Stimulated activated CD4-positive, alpha-beta T cell treated with anti-CD3 and anti-CD28 coated beads, Interleukin-2, amount 100 ng/mL, for 48 hours (primary cell): Measurements from ENCODE around the gene LRRC27.
A peak's percentile ranks its signal among the peaks of the same experiment; 100 is the strongest.
"Not testable (repeated sequence)": the region's sequence is repeated elsewhere in the genome, so short reads cannot be mapped to it uniquely, and the experiment has no call there.

ENCODE experiments used
- DNase-seq, 2 donors: peaks; one replicate each; pipeline ENCODE4 v3.0.0-alpha.2; 2020

The LRRC27 gene

DNA sequence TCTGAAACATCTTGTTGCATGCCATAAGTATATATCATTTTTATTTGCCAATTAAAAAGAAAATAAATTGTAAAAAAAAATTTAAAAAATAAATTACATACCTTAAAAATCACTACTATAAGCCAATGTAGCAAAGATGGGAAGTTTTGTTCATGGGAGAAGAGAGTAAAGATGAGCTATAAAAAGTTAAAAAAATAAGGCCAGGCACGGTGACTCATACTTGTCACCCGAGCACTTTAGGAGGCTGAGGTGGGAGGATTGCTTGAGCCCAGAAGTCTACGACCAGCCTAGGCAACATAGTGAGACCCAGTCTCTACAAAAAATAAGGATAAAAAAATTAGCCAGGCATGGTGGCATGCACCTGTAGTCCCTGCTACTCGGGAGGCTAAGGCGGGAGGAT is 15.9 kb upstream of the LRRC27 start:
- no peak for DNase-seq

DNA sequence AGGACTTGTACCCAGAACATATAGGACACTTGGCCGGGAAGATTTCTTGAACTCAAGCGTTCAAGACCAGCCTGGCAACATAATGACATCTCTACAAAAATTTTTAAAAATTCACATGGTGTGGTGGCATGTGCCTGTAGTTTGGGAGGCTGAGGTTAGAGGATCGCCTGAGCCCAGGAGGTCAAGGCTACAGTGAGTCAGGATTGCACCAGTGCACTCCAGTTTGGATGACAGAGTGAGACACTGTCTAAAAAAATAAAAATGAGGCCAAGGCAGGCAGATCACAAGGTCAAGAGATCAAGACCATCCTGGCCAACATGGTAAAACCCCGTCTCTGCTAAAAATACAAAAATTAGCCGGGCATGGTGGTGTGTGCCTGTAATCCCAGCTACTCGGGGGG is 14.5 kb upstream of the LRRC27 start:
- not testable (repeated sequence) for DNase-seq

DNA sequence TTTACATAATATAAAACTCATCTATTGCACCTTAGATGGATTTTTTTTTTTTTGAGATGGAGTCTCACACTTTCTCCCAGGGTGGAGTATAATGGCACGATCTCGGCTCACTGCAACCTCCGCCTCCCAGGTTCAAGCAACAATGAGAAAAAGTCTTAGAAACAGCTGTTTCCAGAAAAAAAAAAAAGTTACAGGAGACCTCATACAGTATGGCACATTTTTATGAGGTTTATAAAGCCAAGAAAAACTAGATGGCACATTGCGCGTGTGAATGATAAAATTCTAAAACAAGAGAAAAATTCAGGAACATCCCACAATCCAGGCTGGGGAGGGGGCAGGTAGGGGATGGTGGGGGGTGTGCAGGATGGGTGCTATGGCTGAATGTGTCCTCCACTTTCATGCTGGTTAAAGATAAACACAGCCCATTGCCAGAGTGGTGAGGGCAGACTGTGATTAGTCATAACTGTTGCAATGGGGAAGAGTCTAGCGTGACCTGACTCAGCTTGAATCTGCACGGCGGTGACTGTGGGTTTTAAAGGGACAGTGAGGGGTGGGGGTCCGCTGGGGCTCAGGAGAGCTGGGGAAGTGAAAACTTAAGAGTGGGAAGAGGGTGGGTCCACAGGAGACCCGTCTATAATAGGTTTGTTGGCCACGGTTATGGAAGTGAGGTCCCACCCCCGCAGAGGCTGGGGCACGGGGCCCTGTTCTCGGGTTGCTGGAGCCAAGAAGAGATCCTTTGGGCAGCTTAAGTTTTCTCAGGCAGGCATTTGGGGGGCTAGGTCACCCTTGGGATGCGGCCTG is 11.9 kb upstream of the LRRC27 start:
- DNase-seq, result peak; percentile 30 to 43

DNA sequence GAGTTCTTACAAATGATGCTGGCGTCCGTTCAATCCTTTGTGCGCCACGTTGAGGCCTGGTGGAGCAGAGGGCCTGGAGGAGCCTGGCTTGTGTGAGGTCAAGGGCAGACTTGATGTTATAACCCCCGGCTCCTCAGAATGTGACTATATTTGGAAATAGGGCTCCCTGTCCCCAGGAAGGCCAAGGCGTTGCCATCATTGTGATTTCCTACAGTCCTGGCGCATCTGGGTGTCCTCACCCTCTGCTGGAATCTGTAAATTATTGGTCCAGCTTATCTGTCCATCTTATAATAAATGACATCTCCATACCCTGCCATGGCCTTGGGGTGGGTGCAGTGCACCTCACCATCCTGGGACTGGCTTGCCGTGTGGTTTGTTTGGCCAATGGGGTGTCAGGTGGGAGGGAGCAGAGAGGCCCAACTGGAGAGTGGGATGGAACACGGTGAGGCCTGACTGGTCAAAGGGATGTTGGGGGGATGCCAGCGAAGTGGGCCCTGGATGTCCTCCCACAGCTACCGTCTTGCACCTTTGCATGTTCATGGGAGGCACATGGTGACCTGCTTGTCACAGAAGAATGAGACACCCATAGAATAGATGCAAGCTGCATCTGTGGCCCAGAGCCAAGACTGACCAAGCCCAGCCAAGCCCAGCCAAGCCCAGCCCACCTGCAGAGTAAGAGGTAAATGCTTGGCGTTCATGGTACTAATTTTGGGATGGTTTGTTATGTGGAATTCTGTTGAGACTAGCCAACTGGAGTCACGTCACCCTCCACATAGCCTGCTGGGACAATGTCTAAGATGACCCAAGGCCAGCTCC is 11.1 kb upstream of the LRRC27 start:
- DNase-seq, result no peak

DNA sequence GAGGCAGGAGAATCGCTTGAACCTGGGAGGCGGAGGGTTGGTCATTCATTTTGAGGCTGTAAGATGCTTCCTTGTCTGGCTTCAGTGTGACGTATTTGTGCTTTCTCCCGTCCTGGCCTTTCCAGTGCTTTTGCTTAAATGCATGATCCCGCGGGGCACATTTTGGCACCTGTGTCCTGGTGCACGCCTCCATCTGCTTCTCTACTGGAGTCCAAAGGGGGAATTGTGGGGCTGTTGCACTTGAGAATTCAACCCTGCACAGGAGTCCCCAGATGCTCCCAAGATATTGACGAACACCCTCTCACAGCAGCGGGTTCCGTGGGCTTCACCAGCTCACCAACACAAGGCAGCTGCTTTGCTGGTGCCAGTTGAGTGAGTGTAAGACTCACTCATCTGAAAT is 10.3 kb upstream of the LRRC27 start:
- DNase-seq, result no peak

DNA sequence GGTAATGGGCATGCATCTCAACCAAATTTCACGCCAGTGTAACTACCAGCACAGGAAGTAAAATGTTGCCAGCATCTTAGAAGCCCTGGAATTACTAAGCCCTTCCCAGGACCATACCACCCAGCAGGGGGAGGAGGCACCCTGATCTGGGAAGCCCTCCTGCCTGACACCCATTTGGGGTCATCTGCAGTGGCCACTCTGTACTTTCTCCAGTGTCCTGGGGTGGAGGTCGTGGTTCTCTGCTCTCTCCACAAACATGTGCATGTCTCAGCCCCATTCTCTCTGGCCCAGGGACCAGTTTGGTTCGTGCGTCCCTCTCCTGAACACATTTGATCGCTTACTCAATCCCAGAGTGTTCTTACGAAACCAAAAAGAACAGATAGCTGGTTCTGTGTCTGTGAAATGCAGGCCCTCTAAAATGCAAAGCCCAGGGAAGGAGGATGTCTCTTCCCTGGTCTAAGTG is 9.4 kb upstream of the LRRC27 start:
- DNase-seq, result no peak

DNA sequence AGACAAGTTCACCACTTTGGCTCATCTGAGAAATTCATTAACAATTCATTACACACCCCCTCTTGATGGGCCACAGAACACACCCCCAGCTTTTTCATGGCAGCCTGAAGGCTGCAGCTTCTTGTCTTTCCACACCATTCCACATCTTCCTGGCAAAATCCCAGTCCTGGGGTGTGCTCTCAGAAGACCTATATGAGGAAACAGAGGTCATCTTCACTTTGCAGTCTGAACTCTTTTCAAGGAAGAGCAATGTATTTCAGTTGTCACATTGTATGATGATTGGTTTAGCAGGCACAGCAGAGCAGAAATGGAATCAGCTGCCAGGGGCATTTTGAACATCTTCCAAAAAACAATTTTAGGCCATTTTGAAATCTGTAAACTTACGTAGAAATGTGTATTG is 7.8 kb upstream of the LRRC27 start:
- DNase-seq, result no peak

DNA sequence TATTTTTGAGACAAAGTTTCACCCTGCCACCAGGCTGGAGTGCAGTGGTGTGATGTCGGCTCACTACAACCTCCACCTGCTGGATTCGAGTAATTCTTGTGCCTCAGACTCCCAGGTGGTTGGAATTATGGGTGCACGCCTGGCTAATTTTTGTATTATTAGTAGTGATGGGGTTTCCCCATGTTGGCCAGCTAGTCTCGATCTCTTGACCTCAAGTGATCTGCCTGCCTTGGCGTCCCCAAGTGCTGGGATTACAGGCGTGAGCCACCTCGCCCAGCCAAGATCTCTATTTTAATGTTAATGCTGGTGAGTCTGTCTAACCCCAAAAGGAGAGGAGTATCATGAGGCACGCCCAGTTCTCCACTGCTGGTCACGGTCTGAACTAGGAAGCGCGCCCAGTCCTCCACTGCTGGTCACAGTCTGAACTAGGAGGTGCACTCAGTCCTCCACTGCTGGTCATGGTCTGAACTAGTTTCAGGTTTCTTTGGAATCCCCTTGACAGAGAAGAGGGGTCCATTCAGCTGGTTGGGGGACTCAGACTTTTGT is 5.6 kb upstream of the LRRC27 start:
- no peak for DNase-seq

DNA sequence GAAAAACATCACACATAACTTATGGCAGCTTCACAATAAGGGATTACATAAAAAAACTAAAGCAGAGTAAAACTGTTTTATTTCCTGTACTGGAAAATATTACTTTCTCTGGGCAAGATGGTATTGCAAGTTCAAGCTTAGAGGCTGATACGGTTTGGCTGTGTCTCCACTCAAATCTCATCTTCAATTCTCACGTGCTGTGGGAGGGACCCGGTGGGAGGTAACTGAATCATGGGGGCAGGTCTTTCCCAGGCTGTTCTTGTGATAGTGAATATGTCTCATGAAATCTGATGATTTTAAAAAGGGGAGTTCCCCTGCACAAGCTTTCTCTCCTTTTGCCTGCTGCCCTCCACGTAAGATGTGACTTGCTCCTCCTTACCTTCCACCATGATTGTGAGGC is 5.1 kb upstream of the LRRC27 start:
- peak; percentile 19 to 20 for DNase-seq

DNA sequence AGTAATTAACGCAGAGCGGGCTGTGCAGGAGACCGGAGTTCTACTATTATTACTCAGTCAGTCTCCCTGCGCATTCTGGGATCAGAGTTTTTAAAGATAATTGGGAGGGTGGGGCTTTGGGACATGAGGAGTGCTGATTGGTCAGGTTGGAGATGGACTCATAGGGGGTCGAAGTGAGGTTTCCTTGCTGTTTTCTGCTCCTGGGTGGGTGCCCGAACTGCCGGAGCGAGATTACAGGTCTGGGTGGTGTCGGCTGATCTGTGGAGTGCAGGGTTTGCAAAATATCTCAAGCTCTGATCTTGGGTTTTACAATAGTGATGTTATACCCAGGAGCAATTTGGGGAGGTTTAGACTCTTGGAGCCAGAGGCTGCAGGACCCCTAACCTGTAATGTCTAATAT is 3.9 kb upstream of the LRRC27 start:
- DNase-seq, result no peak

DNA sequence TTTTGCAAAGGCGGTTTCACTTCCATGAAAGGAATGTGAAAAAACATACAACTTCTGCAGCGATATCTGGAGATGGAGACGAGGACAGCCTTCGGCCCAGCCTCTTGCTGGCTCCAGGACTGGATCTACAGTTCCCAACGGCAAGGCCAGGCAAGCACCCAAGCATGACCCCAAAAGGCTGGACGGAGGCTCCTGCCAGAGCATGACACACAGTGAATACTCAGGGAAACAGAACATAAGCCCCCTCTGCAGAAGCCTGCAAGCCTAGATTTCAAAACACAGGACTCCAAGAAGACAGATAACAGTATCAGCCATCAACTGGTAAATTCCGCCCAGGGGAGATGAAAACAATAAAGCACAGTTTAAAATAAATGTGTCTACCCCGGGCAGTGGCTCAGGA is 3.3 kb upstream of the LRRC27 start:
- DNase-seq, result no peak

DNA sequence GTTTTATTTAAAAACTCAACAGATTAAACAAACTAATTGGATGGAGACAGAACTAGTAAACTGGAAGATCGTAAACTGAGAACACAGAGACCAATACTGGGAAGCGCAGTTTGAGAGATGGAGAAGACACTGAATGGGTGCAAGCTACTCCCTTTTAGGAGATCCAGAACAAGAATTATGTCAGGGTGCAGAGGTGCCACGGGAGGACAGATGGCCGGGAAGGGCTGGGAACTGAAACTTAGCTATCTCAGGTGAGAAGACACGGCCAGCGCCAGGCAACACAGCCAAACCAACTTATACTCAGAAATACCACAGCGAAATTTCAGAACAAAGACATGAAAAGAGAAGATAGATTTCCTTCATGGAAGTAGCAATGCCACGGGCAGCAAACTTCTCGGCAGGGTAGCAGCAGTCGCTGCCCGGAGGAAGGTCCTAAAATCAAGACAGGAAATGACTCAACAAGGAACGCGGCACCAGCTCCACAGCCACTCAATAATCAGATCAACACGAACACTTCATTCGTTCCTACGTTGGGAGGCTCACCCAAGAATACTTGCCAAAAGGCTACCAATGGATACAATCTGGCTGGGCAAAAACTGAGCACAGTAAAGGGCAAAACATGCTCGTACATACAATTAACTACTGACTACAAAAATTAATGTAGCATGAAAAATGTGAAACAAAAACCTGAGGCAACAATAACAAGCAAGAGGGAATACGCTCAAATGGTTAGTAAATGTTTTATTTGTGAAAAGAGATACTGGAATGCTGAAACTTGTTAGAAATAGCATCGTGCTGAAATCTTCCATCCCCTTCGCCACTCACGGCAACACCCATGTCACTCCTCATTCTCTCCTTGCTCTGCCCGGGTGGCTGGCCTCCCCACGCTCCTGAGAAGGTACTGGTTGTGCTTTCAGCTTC is 2.2 kb upstream of the LRRC27 start:
- peak in 1 of 2 donors; percentile 17 for DNase-seq

DNA sequence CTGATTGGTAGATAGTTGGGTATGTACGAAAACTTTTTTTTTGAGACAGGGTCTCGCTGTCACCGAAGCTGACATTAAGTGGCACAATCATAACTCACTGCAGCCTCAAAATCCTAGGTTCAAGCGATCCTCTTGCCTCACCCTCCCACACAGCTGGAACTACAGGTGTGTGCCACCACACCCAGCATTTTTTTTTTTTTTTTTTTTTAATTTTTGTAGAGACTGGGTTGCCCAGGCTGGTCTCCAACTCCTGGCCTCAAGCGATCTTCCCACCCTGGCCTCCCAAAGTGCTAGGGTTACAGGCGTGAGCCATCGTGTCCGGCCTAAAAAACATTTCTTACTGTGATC is 1.5 kb upstream of the LRRC27 start:
- no peak for DNase-seq

DNA sequence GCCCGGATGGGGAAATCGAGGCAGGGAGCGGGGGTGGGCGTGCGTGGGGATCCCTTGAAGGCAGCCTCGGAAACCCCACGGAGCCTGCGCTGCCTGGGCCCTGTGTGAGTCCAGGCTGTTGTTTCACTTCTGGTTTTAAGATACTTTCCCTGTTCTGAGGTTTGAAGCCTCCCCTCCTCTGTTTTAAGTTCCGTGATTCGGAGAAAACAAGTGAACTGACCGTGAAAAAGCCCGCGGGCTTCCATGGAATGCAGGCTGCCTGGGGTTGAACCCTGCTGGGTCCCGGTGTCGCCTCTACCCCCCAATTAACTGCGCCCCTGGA is 401 bp downstream of the LRRC27 start:
- DNase-seq, result no peak

DNA sequence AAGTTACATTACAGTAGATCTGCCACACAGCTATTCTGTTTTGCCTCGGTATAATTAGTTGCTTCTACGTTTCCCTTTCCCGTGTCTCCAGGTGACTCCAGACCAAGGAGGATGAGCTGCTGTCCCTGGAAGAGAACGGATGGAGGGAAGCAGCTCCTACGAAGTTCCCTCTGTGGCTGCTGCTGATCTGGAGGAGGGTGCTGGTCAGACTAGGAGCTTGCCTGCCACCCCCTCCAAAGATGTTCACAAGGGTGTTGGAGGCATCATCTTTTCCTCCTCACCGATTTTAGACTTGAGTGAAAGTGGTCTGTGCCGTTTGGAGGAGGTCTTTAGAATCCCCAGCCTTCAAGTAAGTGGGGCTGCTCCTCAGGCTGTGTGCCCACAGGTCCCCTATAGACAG is 1.4 kb downstream of the LRRC27 start:
- no peak for DNase-seq

DNA sequence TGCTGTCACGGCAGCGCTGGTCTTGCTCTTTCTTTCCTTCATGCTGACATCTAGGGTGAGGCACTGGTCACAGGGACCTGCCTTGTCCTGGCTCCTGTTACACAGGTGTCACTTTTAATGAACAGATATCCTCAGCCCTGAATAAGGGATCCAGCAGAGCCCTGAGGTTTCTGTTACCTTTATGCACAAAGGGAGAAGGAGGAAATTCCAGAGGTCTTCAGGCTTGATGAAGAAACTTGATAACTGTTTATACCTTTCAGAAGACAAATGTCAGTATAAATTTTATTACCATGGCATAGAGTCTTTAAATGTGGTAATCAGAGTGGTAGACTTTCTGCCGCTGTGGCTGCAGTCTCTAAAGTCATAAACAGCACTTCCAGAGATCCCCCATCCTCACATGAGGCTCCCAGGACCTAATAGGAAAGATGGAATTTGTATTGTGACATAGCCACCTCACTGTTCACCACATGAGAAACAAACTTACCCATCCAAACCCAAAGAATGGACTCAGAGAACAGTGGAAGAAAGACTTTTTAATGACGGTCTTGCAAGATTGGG is 2.7 kb downstream of the LRRC27 start:
- DNase-seq, result no peak

DNA sequence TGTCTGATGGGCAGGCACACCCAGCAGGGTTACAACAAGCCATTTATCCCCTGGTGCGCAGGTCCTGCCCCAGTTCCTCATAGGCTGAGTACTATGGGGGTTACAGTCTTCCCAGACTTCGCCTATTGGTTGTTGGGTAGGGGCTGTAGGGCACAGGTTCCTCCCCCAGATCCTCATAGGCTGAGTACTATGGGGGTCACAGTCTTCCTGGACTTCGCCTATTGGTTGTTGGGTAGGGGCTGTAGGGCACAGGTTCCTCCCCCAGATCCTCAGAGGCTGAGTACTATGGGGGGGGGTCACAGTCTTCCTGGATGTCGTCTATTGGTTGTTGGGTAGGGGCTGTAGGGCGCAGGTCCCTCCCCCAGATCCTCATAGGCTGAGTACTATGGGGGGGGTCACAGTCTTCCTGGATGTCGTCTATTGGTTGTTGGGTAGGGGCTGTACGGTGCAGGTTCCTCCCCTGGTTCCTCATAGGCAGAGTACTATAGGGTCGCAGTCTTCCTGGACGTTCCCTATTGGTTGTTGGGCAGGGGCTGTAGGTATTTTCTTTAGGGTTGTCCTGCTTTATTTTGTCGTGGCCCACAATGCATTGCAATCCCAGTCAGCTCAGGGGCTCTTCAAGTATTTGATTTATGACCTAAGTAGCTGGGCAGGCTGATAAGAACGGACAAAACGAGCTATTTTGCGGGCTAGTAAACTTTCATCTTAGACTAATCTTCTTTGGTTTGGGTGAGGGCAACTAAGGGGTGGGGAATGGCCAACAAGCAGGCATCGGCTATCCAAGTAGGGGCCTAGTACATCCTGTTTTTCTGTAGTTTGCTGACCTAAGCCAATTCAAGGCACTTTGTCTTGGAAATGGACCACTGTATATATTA is 3.4 kb downstream of the LRRC27 start:
- no peak for DNase-seq

DNA sequence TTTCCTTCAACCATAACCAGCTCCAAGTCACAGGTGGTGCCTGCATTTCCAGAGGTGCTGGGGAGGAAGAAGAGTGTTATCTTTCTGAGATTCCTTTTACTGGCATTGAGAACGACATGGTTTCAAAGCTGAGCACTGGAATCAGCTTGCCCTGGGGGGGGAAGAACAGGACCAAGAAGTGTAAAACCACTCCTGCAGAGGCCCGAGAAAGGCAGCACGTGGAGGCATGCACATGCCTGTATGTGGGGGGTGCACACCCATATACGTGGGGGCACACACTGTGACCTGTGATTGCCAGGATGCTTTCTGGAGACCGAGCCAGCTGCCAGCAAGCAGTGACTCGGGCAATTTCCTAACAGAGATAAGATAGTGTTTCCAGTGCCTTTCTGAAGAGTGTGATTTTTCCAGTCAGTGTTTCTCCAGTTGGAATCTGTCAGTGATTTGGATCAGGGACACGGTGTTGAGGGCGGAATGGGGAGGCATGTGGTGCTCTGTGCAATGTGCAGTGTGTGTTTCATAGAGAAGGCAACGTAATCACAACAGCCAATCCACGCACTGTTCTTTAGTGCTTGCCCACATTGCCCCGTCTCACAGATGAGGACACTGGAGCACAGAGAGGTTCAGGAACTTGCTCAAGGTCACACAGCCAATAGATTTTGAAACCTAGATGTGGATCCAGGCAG is 4.2 kb downstream of the LRRC27 start:
- DNase-seq, result no peak

DNA sequence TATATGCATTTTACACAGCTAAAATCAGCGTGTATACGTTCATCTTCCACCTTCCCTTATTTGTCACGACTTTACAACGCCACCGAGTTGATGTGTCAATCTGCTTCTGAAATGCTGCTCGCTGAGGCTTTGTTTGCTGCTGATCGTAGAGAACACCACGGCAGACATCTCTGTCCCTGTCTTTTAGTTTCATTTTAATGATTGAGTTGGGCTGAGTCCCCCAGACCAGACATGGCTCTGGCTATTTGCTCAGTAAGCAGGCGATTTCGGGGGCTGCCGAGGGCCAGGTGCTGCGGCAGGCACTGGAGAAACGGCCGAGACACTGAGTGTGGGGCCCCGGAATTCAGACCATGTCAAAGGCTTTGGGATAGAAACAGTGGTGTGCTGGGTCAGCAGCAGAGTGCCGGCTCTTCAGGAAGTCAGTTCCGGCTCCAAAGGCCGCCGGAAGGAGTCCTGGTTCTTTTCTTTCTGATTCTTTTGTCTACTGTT is 5.0 kb downstream of the LRRC27 start:
- DNase-seq, result no peak

DNA sequence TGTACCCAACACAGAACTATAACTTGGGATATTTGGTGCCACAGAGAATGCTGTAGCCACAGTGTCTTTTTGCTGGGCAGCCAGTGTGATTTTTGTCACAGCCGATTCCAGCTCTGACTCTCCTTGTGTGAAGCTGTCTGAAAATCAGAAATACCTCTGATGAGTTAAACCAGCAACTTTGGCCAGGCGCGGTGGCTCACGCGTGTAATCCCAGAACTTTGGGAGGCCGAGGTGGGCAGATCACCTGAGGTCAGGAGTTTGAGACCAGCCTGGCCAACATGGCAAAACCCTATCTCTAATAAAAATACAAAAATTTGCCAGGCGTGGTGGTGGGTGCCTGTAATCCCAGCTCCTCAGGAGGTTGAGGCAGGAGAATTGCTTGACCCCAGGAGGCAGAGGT is 5.9 kb downstream of the LRRC27 start:
- DNase-seq, result not testable (repeated sequence)

DNA sequence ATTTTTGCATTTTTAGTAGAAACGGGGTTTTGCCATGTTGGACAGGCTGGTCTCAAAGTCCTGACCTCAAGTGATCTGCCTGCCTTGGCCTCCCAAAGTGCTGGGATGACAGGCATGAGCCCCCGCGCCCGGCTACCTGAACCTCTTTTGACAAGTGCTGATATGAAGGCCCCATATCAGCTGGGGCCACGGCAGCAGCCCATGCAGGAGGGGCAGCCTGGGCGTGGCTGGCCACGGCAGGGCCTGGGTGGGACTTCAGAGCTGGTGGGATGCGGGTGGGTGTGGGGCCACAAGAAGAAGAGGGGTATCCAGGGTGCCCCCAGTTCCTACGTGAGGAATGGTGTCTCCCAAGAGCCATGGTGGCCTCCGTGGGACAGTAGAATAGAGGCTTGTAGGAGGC is 6.9 kb downstream of the LRRC27 start:
- DNase-seq, result no peak
